Right lung (tissue), 5 donors: ENCODE results near the gene MFF. TPM values are rescaled to one million over a fixed set of nuclear protein-coding genes. Genes with fewer than 3 reads are reported as not detected.
A peak's percentile ranks its signal among the peaks of the same experiment; 100 is the strongest.
"Not testable (repeated sequence)": the region's sequence is repeated elsewhere in the genome, so short reads cannot be mapped to it uniquely, and the experiment has no call there.

Experiments
- DNase-seq, 2 donors: peaks; one replicate each; pipeline ENCODE4 v3.0.0-alpha.2; 2013
- polyA plus RNA-seq, 5 donors: library from polyadenylated mRNA; unstranded; fragments of 120-200 nt; gene quantifications; one replicate each; pipeline versions ENCODE4 v1.2.1 to v1.2.3, GENCODE V29; 2013; ENCODE audit warnings: inconsistent platforms in 1 of 5, low replicate concordance in 1 of 5; ENCODE audit not compliant: insufficient read length in 5 of 5, insufficient read depth in 1 of 5

MFF gene
- polyA plus RNA-seq, 5 donors = 88.2 to 133 (median 118) TPM

- no peak for DNase-seq
Observed at GRCh38 chr2:227323818-227324217, 1.2 kb upstream of the MFF start.

- DNase-seq = no peak
Observed at GRCh38 chr2:227324642-227324994, 433 bp upstream of the MFF start.

GRCh38 chr2:227325839-227326195 is 766 bp downstream of the MFF start:
- peak in 1 of 2 donors; percentile 26 for DNase-seq

GRCh38 chr2:227326783-227327182 is 1.7 kb downstream of the MFF start:
- no peak for DNase-seq

GRCh38 chr2:227335713-227336112 is 10.7 kb downstream of the MFF start:
- DNase-seq = no peak

GRCh38 chr2:227337442-227337841 is 12.4 kb downstream of the MFF start:
- DNase-seq = no peak

GRCh38 chr2:227339098-227339599 is 14.1 kb downstream of the MFF start:
- no peak for DNase-seq

GRCh38 chr2:227340106-227340505 is 15.1 kb downstream of the MFF start:
- no peak for DNase-seq

- DNase-seq = no peak
Observed at GRCh38 chr2:227341553-227341952, 16.5 kb downstream of the MFF start.

- no peak for DNase-seq
Observed at GRCh38 chr2:227344231-227344630, 19.2 kb downstream of the MFF start.

GRCh38 chr2:227347117-227347516 is 22.1 kb downstream of the MFF start:
- no peak for DNase-seq

- DNase-seq = no peak
Observed at GRCh38 chr2:227348324-227348723, 23.3 kb downstream of the MFF start.

- no peak for DNase-seq
Observed at GRCh38 chr2:227349989-227350612, 25.1 kb downstream of the MFF start.

- no peak for DNase-seq
Observed at GRCh38 chr2:227351639-227352038, 26.6 kb downstream of the MFF start.

GRCh38 chr2:227360351-227360750 is 35.3 kb downstream of the MFF start:
- DNase-seq = no peak

GRCh38 chr2:227363756-227364155 is 38.7 kb downstream of the MFF start:
- DNase-seq = no peak

GRCh38 chr2:227364585-227365263 is 39.7 kb downstream of the MFF start:
- DNase-seq = not testable (repeated sequence)

GRCh38 chr2:227365833-227366232 is 40.8 kb downstream of the MFF start:
- no peak for DNase-seq

- DNase-seq = no peak
Observed at GRCh38 chr2:227366769-227367426, 41.8 kb downstream of the MFF start.

GRCh38 chr2:227367427-227367795 is 42.4 kb downstream of the MFF start:
- DNase-seq = no peak

- no peak for DNase-seq
Observed at GRCh38 chr2:227368574-227368973, 43.5 kb downstream of the MFF start.

GRCh38 chr2:227370092-227370491 is 45.0 kb downstream of the MFF start:
- no peak for DNase-seq

- DNase-seq = no peak
Observed at GRCh38 chr2:227370791-227371312, 45.8 kb downstream of the MFF start.
